C4-2B (cell line): Measurements from ENCODE around the gene PRKG1.
"Not testable (repeated sequence)": the region's sequence is repeated elsewhere in the genome, so short reads cannot be mapped to it uniquely, and the experiment has no call there.

Experiments
- H3K27ac ChIP-seq: fragments of 450-650 bp; 2 replicates; pipeline ENCODE4 v1.5.1; 2017
- ZFX ChIP-seq: fragments of 450-650 bp; IDR thresholded peaks from 2 replicates; pipeline ENCODE4 v1.6.1; 2017
- TF ChIP-seq, protein P1 (sequence below): fragments of 450-650 bp; conservative IDR thresholded peaks from 2 replicates; pipeline ENCODE4 v1.5.1; 2017; ENCODE audit warnings: mild to moderate bottlenecking

PRKG1 gene

DNA sequence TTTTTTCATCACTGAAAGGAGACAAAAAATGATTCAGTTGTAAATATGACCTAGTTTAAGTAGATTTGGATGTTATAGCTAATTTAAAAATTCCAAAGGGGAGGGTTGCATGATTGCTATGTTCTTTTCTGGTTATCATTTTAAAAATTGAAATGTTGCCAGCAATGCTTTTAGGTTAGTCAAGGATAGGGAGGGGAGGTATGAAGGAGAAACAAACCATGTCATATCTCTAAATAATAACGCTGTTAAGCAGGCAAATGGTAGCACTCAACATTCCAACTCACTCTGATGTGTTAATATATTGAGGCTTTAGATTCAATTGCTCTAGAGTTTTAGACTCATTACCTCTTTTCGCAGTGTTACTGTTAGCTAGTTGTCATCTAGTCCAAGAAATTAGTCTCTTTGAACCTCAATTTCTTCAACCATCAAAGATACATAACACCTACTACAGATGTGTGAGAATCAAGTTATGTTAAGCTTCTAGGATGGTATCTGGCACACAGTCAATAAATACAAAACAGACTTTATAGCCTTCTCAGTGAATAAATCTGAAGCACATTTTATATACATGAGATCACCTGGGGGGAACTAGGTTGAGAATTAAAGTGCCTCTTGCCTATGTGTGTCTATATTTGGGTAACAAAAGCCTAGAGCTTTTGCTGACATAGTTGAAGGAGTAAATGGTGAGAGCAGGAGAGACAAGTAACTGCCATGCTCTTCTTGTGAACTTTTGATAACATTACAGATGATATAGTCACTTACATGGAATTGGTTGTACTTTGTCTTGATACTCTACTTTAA is 500.2 kb downstream of the PRKG1 start:
- TF ChIP-seq, protein P1, sequence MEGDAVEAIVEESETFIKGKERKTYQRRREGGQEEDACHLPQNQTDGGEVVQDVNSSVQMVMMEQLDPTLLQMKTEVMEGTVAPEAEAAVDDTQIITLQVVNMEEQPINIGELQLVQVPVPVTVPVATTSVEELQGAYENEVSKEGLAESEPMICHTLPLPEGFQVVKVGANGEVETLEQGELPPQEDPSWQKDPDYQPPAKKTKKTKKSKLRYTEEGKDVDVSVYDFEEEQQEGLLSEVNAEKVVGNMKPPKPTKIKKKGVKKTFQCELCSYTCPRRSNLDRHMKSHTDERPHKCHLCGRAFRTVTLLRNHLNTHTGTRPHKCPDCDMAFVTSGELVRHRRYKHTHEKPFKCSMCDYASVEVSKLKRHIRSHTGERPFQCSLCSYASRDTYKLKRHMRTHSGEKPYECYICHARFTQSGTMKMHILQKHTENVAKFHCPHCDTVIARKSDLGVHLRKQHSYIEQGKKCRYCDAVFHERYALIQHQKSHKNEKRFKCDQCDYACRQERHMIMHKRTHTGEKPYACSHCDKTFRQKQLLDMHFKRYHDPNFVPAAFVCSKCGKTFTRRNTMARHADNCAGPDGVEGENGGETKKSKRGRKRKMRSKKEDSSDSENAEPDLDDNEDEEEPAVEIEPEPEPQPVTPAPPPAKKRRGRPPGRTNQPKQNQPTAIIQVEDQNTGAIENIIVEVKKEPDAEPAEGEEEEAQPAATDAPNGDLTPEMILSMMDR: no peak
- TF ChIP-seq ZFX: no peak
- no peak overlapping the region for H3K27ac ChIP-seq

- not testable (repeated sequence) for H3K27ac ChIP-seq
These were observed 506.9 kb downstream of the PRKG1 start for GRCh38 chr10:51581196-51581595.

GRCh38 chr10:51583976-51584375 is 509.7 kb downstream of the PRKG1 start:
- TF ChIP-seq, protein P1: no peak
- no peak for TF ChIP-seq ZFX
- no peak overlapping the region for H3K27ac ChIP-seq

DNA sequence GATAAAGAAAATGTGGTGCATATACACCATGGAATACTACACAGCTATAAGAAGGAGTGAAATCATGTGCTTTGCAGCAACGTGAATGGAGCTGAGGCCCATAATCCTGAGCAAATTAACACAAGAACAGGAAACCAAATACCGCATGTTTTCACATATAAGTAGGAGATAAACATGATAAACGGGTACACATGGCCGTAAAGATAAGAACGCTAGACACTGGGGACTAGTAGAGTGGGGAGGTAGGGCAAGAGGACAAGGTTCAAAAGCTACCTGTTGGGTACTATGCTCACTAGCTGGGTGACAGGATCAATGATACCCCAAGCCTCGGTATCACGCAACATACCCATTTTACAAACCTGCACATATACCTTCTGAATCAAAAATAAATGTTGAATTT is 511.5 kb downstream of the PRKG1 start:
- no peak overlapping the region for H3K27ac ChIP-seq
- TF ChIP-seq, protein P1: no peak
- TF ChIP-seq ZFX: no peak

DNA sequence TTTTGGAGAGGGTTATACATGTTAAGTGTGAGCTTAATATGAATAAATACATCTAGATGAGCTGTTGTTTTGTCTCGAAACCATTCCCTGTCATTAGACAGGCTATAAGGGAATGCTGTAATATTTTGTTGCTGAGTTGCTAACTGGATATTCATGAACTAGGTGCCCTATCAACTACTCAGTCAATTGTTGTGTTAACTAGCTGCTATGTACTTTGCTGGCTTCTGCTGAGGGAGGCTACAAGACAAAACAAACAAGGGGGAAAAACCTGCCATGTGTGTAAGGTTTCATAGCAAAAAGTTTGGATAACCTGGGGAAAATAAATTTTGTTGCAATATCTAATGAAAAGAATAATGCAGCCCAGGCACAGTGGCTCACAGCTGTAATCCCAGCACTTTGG is 514.7 kb downstream of the PRKG1 start:
- TF ChIP-seq, protein P1: no peak
- no peak overlapping the region for H3K27ac ChIP-seq

DNA sequence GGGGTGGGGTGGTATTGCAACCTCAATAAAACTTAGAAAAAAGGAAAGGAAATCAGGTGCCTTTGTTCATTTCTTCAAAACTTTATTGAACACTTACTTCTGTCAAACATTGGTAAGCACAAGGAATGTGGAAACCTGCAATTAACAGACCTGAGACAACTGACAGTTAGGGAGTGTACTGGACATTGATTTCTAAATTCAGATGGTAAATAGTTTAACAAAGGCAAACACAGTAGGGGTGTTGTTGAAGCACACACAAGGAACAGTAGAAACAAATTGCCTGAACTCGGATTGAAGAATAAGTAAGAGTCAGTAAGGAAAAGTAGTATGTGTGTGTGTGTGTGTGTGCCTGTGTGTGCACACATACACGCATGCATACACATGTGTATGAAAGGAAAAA is 516.5 kb downstream of the PRKG1 start:
- H3K27ac ChIP-seq: no peak overlapping the region
- TF ChIP-seq, protein P1: no peak
- TF ChIP-seq ZFX: no peak

DNA sequence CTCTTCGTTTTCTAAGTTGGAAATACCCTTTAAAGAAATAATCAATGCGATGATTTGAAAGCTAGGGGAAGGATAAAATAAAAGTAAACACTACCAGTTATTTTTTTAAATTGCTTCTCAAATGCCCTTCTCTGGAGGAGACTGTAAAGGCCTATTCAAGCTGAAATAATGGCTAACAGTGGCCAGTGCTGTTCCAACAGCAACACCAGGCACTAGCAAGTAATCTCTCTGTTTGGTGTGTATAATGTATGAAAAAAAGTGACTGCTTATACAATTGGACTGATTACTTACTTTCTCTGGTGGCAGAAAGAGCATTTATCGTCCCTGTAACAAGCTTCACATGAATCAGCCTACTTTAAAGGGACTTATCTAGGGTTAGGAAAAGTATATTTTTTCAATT is 522.4 kb downstream of the PRKG1 start:
- TF ChIP-seq, protein P1: no peak
- no peak for TF ChIP-seq ZFX
- H3K27ac ChIP-seq: no peak overlapping the region

GRCh38 chr10:51599647-51600046 is 525.4 kb downstream of the PRKG1 start:
- TF ChIP-seq ZFX: no peak
- TF ChIP-seq, protein P1: no peak

More at GRCh38 chr10:51599647-51600046, 525.4 kb downstream of the PRKG1 start:
- H3K27ac ChIP-seq: no peak overlapping the region
